Esophagus muscularis mucosa (tissue), 3 donors: Measurements from ENCODE around the gene SRY.

ENCODE experiments used
- POLR2A ChIP-seq: fragments of 450-650 bp; IDR thresholded peaks from one replicate; pipeline ENCODE4 v1.6.1; 2017; ENCODE audit warnings: antibody characterized with exemption, moderate library complexity, mild to moderate bottlenecking, low read depth
- TF ChIP-seq, protein P1 (sequence below), 3 experiments: fragments of 200-600 bp in 2 of 3; fragments of 450-650 bp in 1 of 3; sonication (generic) in 2 of 3; IDR thresholded peaks; one replicate each; pipeline ENCODE4 v1.5.1; 2017 to 2019; ENCODE audit warnings: antibody characterized with exemption in 3 of 3, mild to moderate bottlenecking in 2 of 3, moderate library complexity in 1 of 3

DNA sequence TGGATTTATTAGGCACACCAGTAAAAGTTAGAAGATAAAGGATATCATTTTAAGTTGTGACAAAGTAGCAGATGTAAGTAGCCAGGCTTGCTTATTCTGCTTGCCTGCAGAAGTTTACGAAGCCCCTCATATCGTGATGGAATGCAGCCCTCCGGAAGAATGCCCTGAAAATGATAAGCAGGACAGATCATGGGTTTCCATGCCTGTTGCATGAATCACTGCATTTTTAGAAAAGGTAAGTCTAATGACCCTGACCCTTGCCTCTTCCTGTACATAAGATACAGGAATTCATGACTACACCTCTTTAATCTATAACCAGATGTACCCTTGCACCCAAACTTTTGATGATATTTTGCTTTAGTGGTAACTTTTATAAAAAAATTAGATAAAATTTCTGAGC lies 37.0 kb upstream of the SRY start:
- TF ChIP-seq POLR2A: no peak
- TF ChIP-seq, protein P1, sequence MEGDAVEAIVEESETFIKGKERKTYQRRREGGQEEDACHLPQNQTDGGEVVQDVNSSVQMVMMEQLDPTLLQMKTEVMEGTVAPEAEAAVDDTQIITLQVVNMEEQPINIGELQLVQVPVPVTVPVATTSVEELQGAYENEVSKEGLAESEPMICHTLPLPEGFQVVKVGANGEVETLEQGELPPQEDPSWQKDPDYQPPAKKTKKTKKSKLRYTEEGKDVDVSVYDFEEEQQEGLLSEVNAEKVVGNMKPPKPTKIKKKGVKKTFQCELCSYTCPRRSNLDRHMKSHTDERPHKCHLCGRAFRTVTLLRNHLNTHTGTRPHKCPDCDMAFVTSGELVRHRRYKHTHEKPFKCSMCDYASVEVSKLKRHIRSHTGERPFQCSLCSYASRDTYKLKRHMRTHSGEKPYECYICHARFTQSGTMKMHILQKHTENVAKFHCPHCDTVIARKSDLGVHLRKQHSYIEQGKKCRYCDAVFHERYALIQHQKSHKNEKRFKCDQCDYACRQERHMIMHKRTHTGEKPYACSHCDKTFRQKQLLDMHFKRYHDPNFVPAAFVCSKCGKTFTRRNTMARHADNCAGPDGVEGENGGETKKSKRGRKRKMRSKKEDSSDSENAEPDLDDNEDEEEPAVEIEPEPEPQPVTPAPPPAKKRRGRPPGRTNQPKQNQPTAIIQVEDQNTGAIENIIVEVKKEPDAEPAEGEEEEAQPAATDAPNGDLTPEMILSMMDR (IDR thresholded peaks at IDR 0.05): no peak
